Activated CD4-positive, alpha-beta T cell treated with anti-CD3 and anti-CD28 coated beads, Interleukin-2, Interleukin-4, amounts not matched to agents 100 ng/mL and 50 ng/mL, durations not matched to agents 16 hours and 8 hours (primary cell): ENCODE data around the gene CHST11.

Experiments
- DNase-seq: peaks from one replicate; pipeline ENCODE4 v3.0.0-alpha.2; 2020; ENCODE audit warnings: low spot score

Gene CHST11

DNA sequence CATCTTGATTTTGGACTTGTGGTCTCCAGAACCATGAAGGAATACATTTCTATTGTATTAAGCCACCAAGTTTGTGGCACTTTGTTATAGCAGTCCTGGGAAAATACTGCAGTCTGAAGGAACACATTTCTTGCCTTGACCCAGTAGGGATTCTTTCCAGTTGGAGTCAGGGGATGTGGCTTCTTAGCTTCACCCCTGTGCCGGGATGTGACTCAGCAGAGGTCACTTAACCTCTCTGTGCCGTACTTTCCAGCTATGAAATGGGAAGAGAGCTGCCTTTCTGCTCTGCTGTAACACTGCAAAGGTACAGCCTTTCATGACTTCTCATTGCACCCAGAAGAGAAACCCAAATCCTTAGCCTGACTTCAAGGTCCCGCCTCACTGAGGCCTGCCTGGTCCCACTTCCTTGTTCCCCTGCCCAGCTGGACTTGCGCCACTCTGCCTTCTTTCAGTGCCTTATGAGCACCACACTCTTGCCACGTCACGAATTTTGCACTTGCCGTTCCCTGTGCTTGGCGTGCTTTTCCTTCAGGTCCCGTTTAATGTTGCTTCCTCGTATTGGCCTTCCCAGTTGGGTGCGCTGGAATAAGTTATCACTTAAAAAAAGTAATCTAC is 24.2 kb downstream of the CHST11 start:
- no peak for DNase-seq

DNA sequence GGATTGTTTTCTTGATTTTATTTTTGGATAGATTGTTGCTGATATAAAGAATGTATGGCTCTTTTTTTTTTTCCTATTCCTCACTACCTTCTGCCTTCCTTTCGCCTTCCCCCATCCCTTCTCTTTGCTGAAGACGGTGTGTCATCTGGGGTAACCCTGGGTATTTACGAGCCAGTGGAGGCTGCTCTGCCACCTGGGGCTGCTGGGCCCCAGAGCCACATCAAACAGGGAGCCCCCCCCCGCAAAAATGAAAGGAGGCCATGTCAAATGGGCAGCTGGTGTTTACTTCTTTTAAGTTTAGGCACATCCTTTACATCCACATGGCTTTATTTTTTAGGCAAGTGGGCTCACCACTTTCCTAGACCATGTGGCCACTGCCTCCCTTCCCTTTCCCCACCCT is 25.4 kb downstream of the CHST11 start:
- no peak for DNase-seq

DNA sequence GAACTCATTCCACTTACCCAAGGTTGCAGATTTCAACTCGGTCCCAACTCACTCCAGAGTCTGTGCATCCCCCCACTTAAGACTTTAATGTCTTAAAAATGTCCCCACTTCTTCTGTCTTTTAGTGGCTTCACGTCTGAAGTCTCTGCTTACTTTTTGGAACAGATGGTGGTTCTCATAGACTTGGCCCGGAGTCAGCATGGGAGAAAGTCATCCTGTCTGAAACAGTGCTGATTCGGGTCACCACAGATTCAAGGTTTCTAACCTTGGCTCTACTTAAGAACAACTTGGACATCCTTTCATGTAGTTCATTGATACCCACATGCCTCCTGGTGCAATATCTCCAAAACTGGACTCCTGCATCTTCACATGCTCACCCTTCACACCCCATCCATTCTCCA is 26.0 kb downstream of the CHST11 start:
- DNase-seq, result no peak

DNA sequence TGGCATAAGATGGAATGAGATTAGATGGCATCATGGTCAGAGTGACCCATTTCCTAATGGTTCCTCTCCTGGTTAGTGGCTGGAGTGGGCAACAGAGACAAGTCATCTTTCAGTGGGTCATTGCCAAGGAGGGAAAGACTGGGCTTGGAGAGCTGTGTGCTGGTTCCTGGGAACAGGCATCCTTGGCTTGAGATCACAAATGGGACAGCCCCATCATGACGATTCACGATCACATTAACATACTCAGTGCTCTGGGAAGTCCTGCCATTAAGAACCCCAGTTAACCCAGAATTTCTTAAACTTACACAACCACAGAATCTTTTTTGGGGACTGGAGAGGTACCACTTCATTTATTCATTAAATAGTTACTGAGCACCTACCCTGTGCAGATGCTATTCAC is 27.3 kb downstream of the CHST11 start:
- no peak for DNase-seq

DNA sequence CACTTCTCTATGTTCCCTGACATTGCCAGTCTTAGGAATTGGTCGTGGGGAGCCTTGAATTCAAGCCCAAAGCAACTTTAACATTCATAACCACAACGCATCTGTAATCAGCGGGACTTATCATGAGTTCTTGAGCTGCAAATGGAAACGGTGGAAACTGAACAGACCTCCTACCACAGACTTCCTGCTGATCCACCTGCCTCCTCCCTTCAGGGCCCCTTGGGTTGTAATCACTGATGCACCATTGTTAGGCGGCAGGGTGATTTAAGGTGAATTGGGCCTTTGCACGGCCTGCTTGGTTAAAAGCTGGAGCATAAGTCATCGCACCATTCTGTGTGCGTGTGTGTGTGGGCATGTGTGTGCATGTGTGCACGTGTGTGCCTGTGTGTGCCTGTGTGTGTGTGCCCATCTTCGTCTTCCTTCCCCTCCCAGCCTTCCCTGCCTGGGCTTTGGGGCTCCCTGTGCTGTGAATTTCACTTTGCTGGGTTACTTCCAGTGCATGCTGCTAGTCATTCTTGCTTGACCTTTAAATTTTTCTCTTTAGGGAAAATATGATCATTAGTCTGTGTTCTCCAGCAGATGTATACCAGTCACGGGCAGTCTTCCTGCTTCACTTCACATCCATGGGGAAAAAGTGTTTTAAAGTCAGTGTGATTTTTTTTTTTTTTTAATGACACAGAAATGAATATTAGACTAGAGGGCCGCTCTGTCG is 29.1 kb downstream of the CHST11 start:
- no peak for DNase-seq

DNA sequence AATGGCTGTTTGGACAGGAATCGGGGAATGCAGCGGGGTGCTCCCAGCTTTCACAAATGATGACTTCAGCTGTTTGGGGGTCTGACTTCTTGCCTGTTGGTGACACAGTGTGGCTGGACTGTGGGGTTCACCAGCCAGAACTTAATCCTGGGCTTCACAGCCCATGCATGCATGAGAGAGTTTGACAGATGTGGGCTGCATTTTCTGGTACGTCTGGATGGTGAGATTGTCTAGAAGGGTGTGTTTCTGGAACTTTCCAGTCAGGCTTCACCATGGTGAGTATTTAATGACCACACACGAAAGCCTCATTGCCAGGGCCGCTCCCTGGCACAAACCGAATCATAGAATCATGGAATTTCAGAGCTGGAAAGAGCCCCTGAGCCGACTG is 29.6 kb downstream of the CHST11 start:
- DNase-seq, result no peak

DNA sequence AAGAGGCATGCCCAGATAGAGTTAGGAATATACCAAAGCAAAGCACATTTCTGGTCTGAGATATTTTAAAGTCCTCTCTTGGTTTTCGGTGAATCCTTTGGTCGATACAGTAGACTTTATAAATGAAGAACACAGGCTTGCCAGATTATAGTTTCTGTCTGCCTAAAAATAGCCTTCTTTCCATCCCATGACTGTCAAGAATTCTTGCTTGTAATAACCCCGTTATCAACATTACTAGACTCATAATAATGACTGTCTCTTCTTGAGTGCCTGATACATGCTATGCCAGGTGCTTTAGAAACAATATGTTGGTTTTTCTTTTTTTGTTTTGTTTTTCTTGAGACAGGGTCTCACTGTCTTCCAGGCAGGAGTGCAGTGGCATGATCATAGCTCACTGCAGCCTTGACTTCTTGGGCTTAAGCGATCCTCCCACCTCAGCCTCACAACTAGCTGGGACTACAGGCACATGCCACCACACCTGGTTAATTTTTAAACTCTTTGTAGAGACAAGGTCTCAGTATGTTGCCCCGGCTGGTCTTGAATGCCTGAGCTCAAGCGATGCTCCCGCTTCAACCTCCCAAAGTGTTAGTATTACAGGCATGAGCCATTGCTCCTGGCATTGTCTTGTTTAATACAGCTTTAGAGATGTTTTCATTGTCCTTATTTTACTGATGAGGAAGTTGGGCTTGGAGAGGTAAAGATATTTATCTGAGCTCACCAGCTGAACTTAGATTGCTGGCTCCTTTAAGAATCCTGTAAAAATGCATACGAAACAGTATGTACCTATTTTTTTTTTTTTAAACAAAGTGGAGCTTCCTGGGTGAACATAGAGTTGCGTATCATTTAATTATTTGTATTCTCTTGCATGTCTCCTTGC is 30.4 kb downstream of the CHST11 start:
- DNase-seq, result no peak

DNA sequence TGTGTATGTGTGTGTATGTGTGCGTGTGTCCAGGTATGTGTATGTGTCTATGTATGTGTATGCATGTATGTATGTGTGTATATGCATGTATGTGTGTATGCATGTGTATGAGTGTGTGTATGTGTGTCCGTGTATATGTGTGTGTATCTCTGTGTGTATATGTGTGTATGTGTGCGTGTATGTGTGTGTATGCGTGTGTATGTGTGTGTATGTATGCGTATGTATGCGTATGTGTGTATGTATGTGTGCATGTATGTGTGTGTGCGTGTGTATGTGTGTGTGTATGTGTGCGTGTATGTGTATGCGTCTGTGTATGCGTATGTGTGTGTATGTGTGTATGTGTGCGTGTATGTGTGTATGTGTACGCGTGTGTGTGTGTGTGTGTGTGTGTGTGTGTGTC is 31.6 kb downstream of the CHST11 start:
- no peak for DNase-seq

DNA sequence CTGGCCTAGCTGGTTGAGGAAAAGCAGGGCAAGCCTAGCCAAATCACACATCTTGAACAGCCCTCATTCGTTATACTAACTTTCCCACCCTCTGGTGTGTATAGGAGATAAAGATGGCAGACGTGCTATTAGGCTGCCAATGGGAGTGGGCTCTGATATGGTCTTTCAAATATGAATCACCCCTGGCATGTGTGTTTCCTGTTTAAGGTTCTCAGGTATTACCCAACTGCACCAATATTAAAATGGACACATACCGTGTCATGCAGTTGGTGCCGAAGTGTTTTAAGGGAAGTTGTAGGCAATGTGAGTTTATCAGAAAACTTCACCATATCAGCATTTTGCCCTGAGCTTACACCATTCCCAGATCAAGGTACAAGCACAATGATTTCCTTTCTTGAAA is 33.4 kb downstream of the CHST11 start:
- DNase-seq, result no peak

DNA sequence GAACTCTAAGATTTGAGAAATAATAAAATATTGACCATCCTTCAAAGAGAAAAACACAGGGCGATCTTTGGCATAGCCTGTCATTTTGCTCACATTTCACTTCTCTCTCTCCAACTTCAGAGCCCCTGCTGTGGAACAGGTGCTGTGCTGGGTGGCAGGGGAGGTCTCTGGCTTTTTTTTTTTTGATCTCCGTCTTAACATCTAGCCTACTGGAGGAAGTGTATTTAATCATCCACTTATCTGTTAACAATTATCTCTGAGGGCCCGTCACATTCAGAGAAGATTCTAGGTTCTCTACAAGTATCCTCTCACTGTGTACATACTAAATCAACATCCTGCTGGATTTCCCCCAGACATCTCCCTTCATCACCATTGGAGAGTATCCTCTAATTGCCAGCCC is 34.1 kb downstream of the CHST11 start:
- DNase-seq, result no peak

DNA sequence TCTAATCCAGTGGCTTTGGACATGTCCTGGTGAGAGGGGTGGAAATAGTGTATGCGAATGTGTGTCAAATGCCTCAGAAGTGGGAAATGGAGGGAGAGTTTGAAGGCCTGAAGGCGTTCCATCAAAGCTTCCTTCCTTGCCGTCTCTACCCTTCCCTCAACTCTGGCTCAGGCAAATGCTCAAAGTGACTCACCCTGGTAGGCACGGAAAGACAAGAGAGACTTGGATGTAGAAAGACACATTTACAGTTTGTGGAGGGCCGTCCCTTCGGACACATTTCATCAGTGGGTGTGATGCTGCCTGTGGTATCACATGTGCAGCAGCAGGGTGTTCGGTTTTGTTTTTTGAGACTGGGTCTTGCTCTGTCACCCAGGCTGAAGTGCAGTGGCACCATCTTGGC is 36.7 kb downstream of the CHST11 start:
- DNase-seq, result no peak

DNA sequence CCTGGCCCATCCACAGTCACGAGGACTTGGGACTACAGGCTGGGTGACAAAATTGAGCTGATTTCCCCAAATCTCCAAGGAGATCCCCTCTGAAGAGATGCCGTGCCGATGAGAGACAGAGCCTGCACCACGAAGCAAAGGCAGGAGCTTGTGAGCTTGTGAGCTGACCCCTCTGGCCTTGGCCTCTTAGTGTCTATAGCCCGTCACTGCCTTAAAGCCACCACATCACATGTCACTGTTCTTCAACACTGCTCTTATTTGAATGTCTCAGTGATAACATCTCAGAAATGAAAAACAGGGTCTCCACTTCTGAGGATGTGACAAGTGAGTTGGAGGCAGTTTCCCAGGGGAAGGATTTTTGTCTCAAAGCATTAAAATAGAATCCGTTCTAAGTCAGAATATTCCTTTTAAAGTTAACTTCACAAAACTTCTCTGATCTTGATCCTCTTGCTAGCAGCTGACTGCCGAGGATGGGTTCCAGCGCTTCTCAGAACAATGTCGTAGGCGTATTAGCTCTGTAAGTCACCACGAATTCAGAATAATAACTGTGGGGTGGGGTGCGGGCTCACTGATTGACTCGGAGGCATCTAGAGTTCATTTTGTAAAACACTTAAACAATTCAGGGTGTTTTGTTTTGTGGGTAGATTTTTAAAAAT is 37.5 kb downstream of the CHST11 start:
- DNase-seq, result no peak

DNA sequence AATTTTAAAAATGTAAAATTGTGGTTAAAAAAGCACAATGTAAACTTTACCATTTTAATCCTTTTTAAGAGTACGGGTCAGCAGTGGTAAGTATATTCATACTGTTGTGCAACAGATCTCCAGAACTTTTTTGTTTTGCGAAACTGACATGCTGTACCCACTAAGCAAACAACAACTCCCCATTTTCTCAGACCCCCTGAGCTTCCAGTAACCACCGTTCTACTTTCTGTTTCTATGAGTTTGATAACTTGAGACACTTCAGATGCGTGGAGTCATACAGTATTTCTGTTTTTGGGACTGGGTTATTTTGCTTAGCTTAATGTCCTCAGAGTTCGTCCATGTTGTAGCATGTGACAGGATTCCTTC is 38.0 kb downstream of the CHST11 start:
- no peak for DNase-seq

DNA sequence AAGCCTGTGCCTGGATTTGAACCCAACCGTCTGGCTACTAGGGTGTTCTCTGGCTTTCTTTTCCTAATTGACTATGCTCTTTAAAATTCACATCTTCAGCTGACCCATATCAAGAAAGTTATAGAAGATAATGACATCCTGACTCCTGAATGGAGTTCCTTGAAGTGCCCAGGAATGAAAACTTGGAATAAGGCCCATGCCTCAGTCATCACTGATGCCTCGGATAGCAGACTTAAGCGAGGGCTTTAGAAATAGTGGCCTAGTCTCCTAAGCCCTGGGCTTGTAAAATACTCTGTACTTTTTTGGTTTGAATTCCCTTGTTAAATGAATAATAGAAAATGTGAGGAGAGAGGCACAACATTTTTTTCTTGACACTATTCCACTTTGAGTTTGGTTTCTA is 39.0 kb downstream of the CHST11 start:
- no peak for DNase-seq

DNA sequence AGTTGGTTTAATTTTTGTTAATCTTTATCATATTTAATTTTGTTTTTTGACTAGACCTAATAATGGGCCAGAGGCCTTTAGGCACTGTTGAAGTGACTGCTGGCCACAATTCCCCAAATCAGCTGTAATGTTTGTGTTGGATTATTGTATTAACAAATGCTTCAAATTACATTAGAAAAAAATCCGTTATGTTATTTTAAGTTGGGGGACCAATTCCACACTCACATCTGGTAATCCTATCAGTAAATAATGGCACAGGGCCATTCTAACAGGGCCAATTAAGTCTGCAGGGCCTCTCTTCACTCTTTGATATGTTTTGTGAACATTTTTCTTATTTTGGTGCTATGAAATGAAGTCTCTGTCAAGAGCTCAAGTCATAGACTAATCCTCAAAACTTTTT is 39.6 kb downstream of the CHST11 start:
- no peak for DNase-seq

DNA sequence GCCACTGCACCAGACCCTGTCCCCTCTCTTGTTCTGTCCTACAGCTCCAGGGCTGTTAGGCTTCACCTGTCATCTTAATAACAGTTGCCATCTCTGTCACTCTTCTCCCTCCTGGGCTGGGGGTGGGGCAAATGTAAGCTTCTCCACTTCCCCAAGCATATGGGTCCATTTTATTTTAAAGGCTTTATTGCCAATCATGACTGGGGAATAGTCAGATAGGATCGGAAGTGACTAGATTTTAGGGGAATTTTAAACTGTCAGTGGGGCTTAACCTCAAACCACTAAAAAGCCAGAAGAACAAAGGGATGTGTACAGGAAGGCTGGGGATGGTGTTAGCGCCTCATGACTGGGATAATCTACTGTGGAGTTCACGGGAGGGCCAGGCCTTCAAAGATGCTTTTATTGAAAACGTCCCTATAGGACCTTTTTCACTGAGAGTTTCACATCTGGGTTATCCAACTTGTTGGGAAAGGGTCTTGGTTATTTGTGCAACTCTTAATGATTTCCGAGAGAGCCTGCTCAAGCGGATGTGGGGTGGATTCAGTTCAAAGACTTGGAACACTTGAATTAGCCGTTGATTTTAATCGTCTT is 41.6 kb downstream of the CHST11 start:
- DNase-seq, result peak; percentile 52

DNA sequence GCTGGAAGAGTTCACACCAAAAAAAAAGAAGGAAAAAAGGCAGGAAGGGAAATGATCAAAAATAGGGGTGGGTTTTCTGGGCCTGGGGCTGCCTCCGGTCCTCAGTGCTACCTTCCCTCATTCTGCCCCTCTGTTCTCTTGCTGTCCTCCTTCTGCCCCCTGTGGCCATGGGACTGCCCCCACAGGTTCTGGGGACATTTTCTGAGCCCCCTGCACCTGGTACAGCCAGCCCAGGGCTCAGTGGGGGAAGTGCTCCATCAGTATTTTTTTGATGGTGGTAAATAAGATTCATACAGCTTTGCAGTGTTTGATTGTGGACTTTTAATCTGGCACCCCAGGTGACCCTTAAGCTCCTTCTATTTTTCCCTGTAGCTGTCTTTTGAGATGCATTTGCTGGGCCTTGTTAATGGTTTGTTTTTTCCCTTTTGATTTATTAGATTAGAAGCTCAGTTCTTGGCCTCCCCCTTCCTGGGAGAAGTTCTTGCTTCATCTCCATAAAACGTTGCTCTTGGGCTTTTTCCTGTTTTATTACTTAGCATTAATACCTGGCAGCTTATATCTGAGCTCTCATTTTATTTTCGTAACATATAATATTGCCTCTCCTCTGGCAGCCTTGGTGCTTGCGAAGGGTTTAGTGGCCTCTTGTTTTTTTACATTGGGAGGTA is 43.1 kb downstream of the CHST11 start:
- no peak for DNase-seq

DNA sequence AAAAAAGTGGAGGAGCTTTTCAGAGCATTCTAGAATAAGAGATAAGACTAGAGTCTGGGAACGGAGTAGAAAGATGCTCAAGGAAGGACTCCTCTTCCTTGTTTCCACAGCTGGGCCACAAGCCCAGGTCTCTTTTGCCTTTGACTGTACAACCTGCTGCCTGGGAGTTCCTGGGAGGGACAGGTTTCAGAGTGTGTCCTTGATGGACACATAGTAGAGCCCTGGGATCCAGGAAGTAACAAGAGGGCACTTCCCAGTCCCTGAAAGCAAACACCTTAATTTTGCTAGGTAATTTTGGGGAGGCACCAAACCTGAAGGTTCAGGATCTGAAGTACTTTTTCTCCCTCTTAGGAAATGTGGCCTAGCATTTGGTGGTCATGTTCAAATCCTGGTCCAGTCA is 44.4 kb downstream of the CHST11 start:
- DNase-seq, result no peak

DNA sequence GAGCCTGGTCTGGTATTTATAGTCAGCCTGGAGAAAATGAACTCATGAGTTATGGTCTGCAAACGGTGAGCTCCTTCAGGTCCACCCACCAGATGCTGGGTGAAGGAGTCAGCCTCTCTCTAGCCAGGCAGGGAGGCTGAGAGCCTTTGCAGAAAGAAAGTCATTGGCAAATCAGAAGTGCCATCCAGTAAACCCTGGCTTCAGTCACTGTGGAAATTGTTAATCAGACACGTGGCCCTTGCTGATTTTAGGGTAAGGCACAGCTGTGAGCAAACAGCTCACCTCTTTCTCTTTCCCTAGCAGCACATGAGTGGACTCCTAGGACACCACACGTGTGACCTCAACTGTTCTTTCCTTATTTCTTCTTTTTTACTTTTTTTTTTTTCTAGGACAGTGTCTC is 44.9 kb downstream of the CHST11 start:
- no peak for DNase-seq

DNA sequence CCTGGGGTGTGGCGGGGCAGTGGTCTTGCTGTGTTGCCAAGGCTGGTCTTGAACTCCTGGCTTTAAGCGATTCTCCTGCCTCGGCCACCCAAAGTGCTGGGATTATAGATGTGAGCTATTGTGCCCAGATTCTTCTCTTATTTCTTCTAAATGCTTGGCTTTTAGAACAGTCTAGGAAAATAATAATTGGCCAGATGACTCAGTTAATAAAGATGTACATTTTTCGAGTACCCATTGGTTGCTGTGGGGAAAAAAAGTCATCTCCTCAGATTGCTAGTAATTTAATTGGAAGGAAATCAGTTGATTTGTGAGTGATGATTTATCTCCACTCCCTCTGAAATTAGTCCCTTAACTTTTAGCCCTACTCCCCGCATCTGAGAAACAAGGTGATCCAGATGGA is 45.5 kb downstream of the CHST11 start:
- DNase-seq, result no peak

DNA sequence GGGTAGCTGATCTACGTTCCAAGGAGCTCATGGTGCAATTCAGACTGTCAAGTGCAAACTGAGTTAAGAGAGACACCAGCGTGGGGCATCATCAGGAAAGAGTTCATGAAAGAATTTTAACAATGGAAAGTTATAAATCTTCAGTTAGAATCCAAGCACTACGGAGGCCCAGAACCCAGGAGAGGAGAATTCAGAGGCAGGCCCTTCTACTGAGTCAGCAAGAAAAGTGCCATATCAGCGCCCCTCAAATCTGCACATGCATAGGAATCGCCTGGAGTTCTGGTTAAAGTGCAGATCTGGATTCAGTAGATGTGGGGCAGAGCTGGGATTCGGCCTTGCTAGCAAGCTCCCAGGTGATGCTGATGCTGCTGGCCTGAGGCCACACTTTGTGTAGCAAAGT is 45.9 kb downstream of the CHST11 start:
- no peak for DNase-seq

DNA sequence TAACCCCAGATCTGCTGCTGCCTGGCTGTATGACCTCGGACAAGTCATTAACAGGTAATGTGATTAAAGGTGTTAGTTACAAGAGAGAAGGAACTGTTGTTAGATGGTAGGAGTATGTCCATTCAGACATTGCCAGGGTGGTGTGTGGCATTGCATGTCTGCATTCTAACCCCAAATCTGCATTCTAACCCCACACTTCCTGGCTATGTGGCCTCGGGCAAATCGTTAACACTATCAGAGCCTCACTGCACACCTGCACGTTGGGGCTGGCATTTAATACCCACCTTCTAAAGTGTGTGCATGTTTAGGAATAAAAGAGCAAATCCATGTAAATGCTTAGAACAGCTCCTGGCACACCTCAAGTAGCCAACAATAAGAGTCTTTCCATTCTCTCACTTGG is 46.4 kb downstream of the CHST11 start:
- no peak for DNase-seq
